Stomach (tissue), 9 donors: ENCODE data around the gene ZCCHC14. TPM values are rescaled to one million over a fixed set of nuclear protein-coding genes. Genes with fewer than 3 reads are reported as not detected.

Experiments used
- DNase-seq, 2 donors: peaks; one replicate each; pipeline versions ENCODE4 v3.0.0 to v3.0.0-alpha.2; 2013 to 2019
- H3K27ac ChIP-seq, 5 donors: fragments of 200-600 bp in 4 of 5; sonication (generic) in 4 of 5; one replicate each; pipeline ENCODE4 v1.5.1; 2013 to 2019; ENCODE audit warnings: mild to moderate bottlenecking in 1 of 5, moderate library complexity in 1 of 5
- H3K27me3 ChIP-seq, 3 donors: fragments of 200-600 bp; sonication (generic); one replicate each; pipeline ENCODE4 v1.5.1; 2017 to 2019; ENCODE audit warnings: mixed run types in 1 of 3
- H3K36me3 ChIP-seq, 4 donors: fragments of 200-600 bp; sonication (generic); 1 replicate in 3 of 4; 2 replicates in 1 of 4; pipeline ENCODE4 v1.5.1; 2016 to 2019
- H3K4me1 ChIP-seq, 4 donors: fragments of 200-600 bp; sonication (generic); one replicate each; pipeline ENCODE4 v1.5.1; 2016 to 2019
- H3K4me3 ChIP-seq, 4 donors: fragments of 200-600 bp; sonication (generic) in 3 of 4; one replicate each; pipeline ENCODE4 v1.5.1; 2016 to 2019; ENCODE audit warnings: mild to moderate bottlenecking in 1 of 4
- H3K9me3 ChIP-seq, 4 donors: fragments of 200-600 bp; sonication (generic); one replicate each; pipeline ENCODE4 v1.5.1; 2016 to 2019
- CTCF ChIP-seq, 7 experiments: fragments of 450-650 bp in 4 of 7; fragments of 200-600 bp in 3 of 7; sonication (generic) in 3 of 7; IDR thresholded peaks; one replicate each; pipeline ENCODE4 v1.5.1; 2016 to 2019; ENCODE audit warnings: antibody characterized with exemption in 7 of 7, control low read depth in 2 of 7, mild to moderate bottlenecking in 1 of 7
- EP300 ChIP-seq: sonication (generic); formaldehyde crosslinking; IDR thresholded peaks from one replicate; pipeline ENCODE4 v1.6.1; 2017; ENCODE audit warnings: antibody characterized with exemption
- POLR2A ChIP-seq, 4 donors: fragments of 450-650 bp; IDR thresholded peaks; one replicate each; pipeline ENCODE4 v1.6.1; 2016; ENCODE audit warnings: antibody characterized with exemption in 4 of 4, control low read depth in 2 of 4, mild to moderate bottlenecking in 1 of 4, moderate library complexity in 1 of 4
- POLR2AphosphoS5 ChIP-seq, 3 donors: sonication (generic); formaldehyde crosslinking; IDR thresholded peaks; one replicate each; pipeline ENCODE4 v1.6.1; 2016; ENCODE audit warnings: antibody characterized with exemption in 3 of 3
- WGBS, 5 donors: extraction: QIAGEN DNeasy Blood & Tissue Kit in 3 of 5; methylation state at CpG; one replicate each; pipeline versions ENCODE4 v1.1.5 to v1.1.7; 2013 to 2018; 5-methylcytosine and 5-hydroxymethylcytosine counted together
- intact Hi-C: fragments of 100-400 bp; cut with DNase I; formaldehyde crosslinking; loops from one replicate; pipeline ENCODE4 v1.15.1; 2023; ENCODE audit warnings: low total_unique reads
- polyA plus RNA-seq, 3 donors: library from polyadenylated mRNA; stranded (reverse); fragments of 200-250 nt; gene quantifications; one replicate each; pipeline ENCODE4 v1.2.3, GENCODE V29; 2013
- total RNA-seq, 5 donors: library from RNA; depleted of rRNA; stranded (reverse); fragments of >200 nt; gene quantifications; one replicate each; pipeline versions ENCODE4 v1.1.0 to v1.2.3, GENCODE V29; 2014 to 2016
- donor health status: healthy with polysubstance abuse.
- donor health status: Bipolar disorder and iron deficiency.
- donor health status: healthy.

The ZCCHC14 gene
- total and polyA plus RNA-seq, 8 donors = 5.4 to 25.9 (median 16.7) TPM

GRCh38 chr16:87425941-87426340 lies 66.9 kb downstream of the ZCCHC14 start:
- intact Hi-C loops = no loop called here
- H3K4me3 ChIP-seq = no peak overlapping the region
- TF ChIP-seq CTCF (IDR thresholded peaks at IDR 0.05) = no peak
- TF ChIP-seq POLR2A (IDR thresholded peaks at IDR 0.05) = no peak
- no peak for TF ChIP-seq EP300
- H3K4me1 ChIP-seq = no peaks in the 10 kb centered on the region
- 89 to 96% (median 93%) methylated on average over 12 of the region's 12 CpGs for WGBS, 5 donors
- H3K27ac ChIP-seq = no peak overlapping the region
- no peak for DNase-seq
- no peaks in the 10 kb centered on the region for H3K9me3 ChIP-seq
- H3K27me3 ChIP-seq = no peaks in the 10 kb centered on the region
- peaks cover 21 to 77% (median 68%) of the 10 kb centered on the region in 4 donors for H3K36me3 ChIP-seq

- Histone ChIP-seq H3K4me3 (no peak overlapping the region), H3K36me3 (peaks cover 24 to 76% (median 69%) of the 10 kb centered on the region in 4 donors), H3K9me3 (no peaks in the 10 kb centered on the region), H3K27me3 (no peaks in the 10 kb centered on the region), H3K27ac (no peak overlapping the region), H3K4me1 (no peaks in the 10 kb centered on the region)
- TF ChIP-seq CTCF (IDR thresholded peaks at IDR 0.05) = no peak
- TF ChIP-seq POLR2A (IDR thresholded peaks at IDR 0.05) = no peak
- TF ChIP-seq POLR2AphosphoS5 (IDR thresholded peaks at IDR 0.05) = no peak
- TF ChIP-seq EP300 = no peak
- intact Hi-C loops = no loop called here
- DNase-seq = no peak
- WGBS, 5 donors = 84 to 89% (median 88%) methylated on average over 12 of the region's 12 CpGs
Observed at GRCh38 chr16:87424266-87424665, 68.6 kb downstream of the ZCCHC14 start.

GRCh38 chr16:87423429-87423828 lies 69.4 kb downstream of the ZCCHC14 start:
- H3K36me3 ChIP-seq = peaks cover 21 to 77% (median 68%) of the 10 kb centered on the region in 4 donors
- H3K27me3 ChIP-seq = no peaks in the 10 kb centered on the region
- TF ChIP-seq CTCF (IDR thresholded peaks at IDR 0.05) (no peak), POLR2A (IDR thresholded peaks at IDR 0.05) (no peak), EP300 (no peak), POLR2AphosphoS5 (IDR thresholded peaks at IDR 0.05) (no peak)
- H3K4me1 ChIP-seq = no peaks in the 10 kb centered on the region
- no peak for DNase-seq
- intact Hi-C loops = no loop called here
- H3K4me3 ChIP-seq = no peak overlapping the region
- 93 to 95% (median 94%) methylated on average over 15 of the region's 15 CpGs for WGBS, 5 donors
- H3K9me3 ChIP-seq = no peaks in the 10 kb centered on the region
- no peak overlapping the region for H3K27ac ChIP-seq

GRCh38 chr16:87422106-87422505 lies 70.7 kb downstream of the ZCCHC14 start:
- Histone ChIP-seq H3K9me3 (no peaks in the 10 kb centered on the region), H3K27me3 (no peaks in the 10 kb centered on the region), H3K27ac (no peak overlapping the region), H3K4me3 (no peak overlapping the region), H3K4me1 (peaks cover 0 to 2% (median 0%) of the 10 kb centered on the region in 4 donors), H3K36me3 (peaks cover 31 to 87% (median 79%) of the 10 kb centered on the region in 4 donors)
- intact Hi-C loops = no loop called here
- 91 to 96% (median 94%) methylated on average over 11 of the region's 11 CpGs for WGBS, 5 donors
- TF ChIP-seq CTCF (IDR thresholded peaks at IDR 0.05) (no peak), POLR2A (IDR thresholded peaks at IDR 0.05) (no peak), EP300 (no peak), POLR2AphosphoS5 (IDR thresholded peaks at IDR 0.05) (no peak)
- no peak for DNase-seq
